CD8-positive, alpha-beta memory T cell (primary cell): ENCODE data around the gene MARCHF10. TPM values are rescaled to one million over a fixed set of nuclear protein-coding genes. Genes with fewer than 3 reads are reported as not detected.

Experiments
- CTCF ChIA-PET: fragments of 350-600 bp; sonication (Branson Sonifier 250); formaldehyde crosslinking; loops from one replicate; lab custom pipeline; 2021; ENCODE audit warnings: antibody characterized with exemption; lab: Charles Lee
- POLR2A ChIA-PET: fragments of 350-600 bp; sonication (Branson Sonifier 250); formaldehyde crosslinking; loops from one replicate; lab custom pipeline; 2021; ENCODE audit warnings: antibody characterized with exemption; lab: Charles Lee
- DNase-seq, 5 donors: peaks; one replicate each; pipeline versions ENCODE4 v3.0.0 to v3.0.0-alpha.2; 2020 to 2022; ENCODE audit warnings: mixed read lengths in 1 of 5
- H3K27ac ChIP-seq: one replicate; pipeline ENCODE4 v1.7.0; 2013; ENCODE audit warnings: low read depth, mild to moderate bottlenecking, low read length, moderate library complexity
- H3K27me3 ChIP-seq: 2 replicates; pipeline ENCODE4 v1.7.0; 2013; ENCODE audit warnings: low read length, mild to moderate bottlenecking; ENCODE audit not compliant: insufficient read depth, poor library complexity, severe bottlenecking
- H3K36me3 ChIP-seq: 2 replicates; pipeline ENCODE4 v1.7.0; 2013; ENCODE audit warnings: mild to moderate bottlenecking, low read length, moderate library complexity; ENCODE audit not compliant: insufficient read depth
- H3K4me1 ChIP-seq: 2 replicates; pipeline ENCODE4 v1.7.0; 2013; ENCODE audit warnings: mild to moderate bottlenecking, low read length, moderate library complexity; ENCODE audit not compliant: insufficient read depth
- H3K4me3 ChIP-seq: 2 replicates; pipeline ENCODE4 v1.7.0; 2013; ENCODE audit warnings: mild to moderate bottlenecking, low read length
- H3K9me3 ChIP-seq: 2 replicates; pipeline ENCODE4 v1.7.0; 2013; ENCODE audit warnings: mild to moderate bottlenecking, low read length
- H3K27ac Mint-ChIP-seq, 8 donors: one replicate each; pipeline ENCODE4 v1.8.0; 2020 to 2021; ENCODE audit warnings: mixed read lengths in 8 of 8, mild to moderate bottlenecking in 6 of 8, inconsistent platforms in 3 of 8, moderate library complexity in 3 of 8
- H3K27me3 Mint-ChIP-seq, 2 donors: one replicate each; pipeline ENCODE4 v1.8.0; 2020 to 2021; ENCODE audit warnings: mixed read lengths in 2 of 2, mild to moderate bottlenecking in 1 of 2, moderate library complexity in 1 of 2
- H3K36me3 Mint-ChIP-seq, 3 donors: one replicate each; pipeline ENCODE4 v1.8.0; 2020 to 2021; ENCODE audit warnings: mixed read lengths in 3 of 3, inconsistent platforms in 1 of 3, mild to moderate bottlenecking in 1 of 3
- H3K4me1 Mint-ChIP-seq, 3 donors: one replicate each; pipeline ENCODE4 v1.8.0; 2020 to 2021; ENCODE audit warnings: mixed read lengths in 3 of 3, inconsistent platforms in 1 of 3, mild to moderate bottlenecking in 1 of 3
- H3K4me3 Mint-ChIP-seq, 7 donors: one replicate each; pipeline ENCODE4 v1.8.0; 2020 to 2021; ENCODE audit warnings: mixed read lengths in 7 of 7, mild to moderate bottlenecking in 6 of 7, moderate library complexity in 4 of 7, inconsistent platforms in 2 of 7
- H3K9me3 Mint-ChIP-seq, 5 donors: one replicate each; pipeline ENCODE4 v1.8.0; 2020 to 2022; ENCODE audit warnings: mixed read lengths in 5 of 5, mild to moderate bottlenecking in 3 of 5, moderate library complexity in 2 of 5, inconsistent platforms in 1 of 5
- polyA plus RNA-seq: library from polyadenylated mRNA; unstranded; fragments of 300-500 nt; fragmentation: Illumina TruSeq; gene quantifications from one replicate; pipeline ENCODE4 v1.2.3, GENCODE V29; 2021
- total RNA-seq, 2 experiments: library from RNA; stranded (reverse); gene quantifications; one replicate each; pipeline ENCODE4 v1.2.3, GENCODE V29; 2021

MARCHF10 gene
- total and polyA plus RNA-seq, 3 experiments from 2014 or later, result 0.86 TPM; not detected in 2

- no peak overlapping the region for H3K4me3 ChIP-seq
- H3K4me1 Mint-ChIP-seq, result no peaks in the 10 kb centered on the region
- no peaks in the 10 kb centered on the region for H3K36me3 ChIP-seq
- no peak for DNase-seq
- H3K27ac Mint-ChIP-seq, result no peak overlapping the region
- H3K36me3 Mint-ChIP-seq, result no peaks in the 10 kb centered on the region
- POLR2A ChIA-PET, result no interaction called here
- no peaks in the 10 kb centered on the region for H3K4me1 ChIP-seq
- CTCF ChIA-PET, result no interaction called here
- peaks cover 1 to 4% of the 10 kb centered on the region in 2 donors for H3K27me3 Mint-ChIP-seq
- H3K27me3 ChIP-seq, result no peaks in the 10 kb centered on the region
- no peak overlapping the region for H3K27ac ChIP-seq
- H3K9me3 ChIP-seq, result no peaks in the 10 kb centered on the region
- H3K4me3 Mint-ChIP-seq, result no peak overlapping the region
- no peaks in the 10 kb centered on the region for H3K9me3 Mint-ChIP-seq
Observed at GRCh38 chr17:62750631-62751051, 57.5 kb downstream of the MARCHF10 start.

GRCh38 chr17:62749926-62750325 lies 58.2 kb downstream of the MARCHF10 start:
- H3K4me3 ChIP-seq, result no peak overlapping the region
- Mint-ChIP-seq H3K4me3 (no peak overlapping the region), H3K9me3 (no peaks in the 10 kb centered on the region), H3K27ac (no peak overlapping the region), H3K4me1 (no peaks in the 10 kb centered on the region), H3K27me3 (peaks cover 1 to 4% of the 10 kb centered on the region in 2 donors), H3K36me3 (no peaks in the 10 kb centered on the region)
- no peaks in the 10 kb centered on the region for H3K4me1 ChIP-seq
- H3K36me3 ChIP-seq, result no peaks in the 10 kb centered on the region
- POLR2A ChIA-PET, result no interaction called here
- H3K9me3 ChIP-seq, result no peaks in the 10 kb centered on the region
- no peak for DNase-seq
- CTCF ChIA-PET, result no interaction called here
- H3K27ac ChIP-seq, result no peak overlapping the region
- H3K27me3 ChIP-seq, result peaks cover 3% of the 10 kb centered on the region

- no peak overlapping the region for H3K4me3 Mint-ChIP-seq
- H3K9me3 ChIP-seq, result no peaks in the 10 kb centered on the region
- H3K4me3 ChIP-seq, result no peak overlapping the region
- no peak overlapping the region for H3K27ac Mint-ChIP-seq
- no peaks in the 10 kb centered on the region for H3K36me3 ChIP-seq
- no peak for DNase-seq
- no peaks in the 10 kb centered on the region for H3K36me3 Mint-ChIP-seq
- ChIA-PET POLR2A (no interaction called here), CTCF (no interaction called here)
- no peaks in the 10 kb centered on the region for H3K9me3 Mint-ChIP-seq
- no peaks in the 10 kb centered on the region for H3K4me1 Mint-ChIP-seq
- H3K27me3 Mint-ChIP-seq, result peaks cover 1 to 12% of the 10 kb centered on the region in 2 donors
- peaks cover 3% of the 10 kb centered on the region for H3K27me3 ChIP-seq
- no peak overlapping the region for H3K27ac ChIP-seq
- no peaks in the 10 kb centered on the region for H3K4me1 ChIP-seq
Observed at GRCh38 chr17:62746941-62747340, 61.2 kb downstream of the MARCHF10 start.

GRCh38 chr17:62745806-62746205 lies 62.3 kb downstream of the MARCHF10 start:
- Mint-ChIP-seq H3K4me1 (no peaks in the 10 kb centered on the region), H3K27ac (no peak overlapping the region), H3K9me3 (no peaks in the 10 kb centered on the region), H3K36me3 (no peaks in the 10 kb centered on the region), H3K27me3 (peaks cover 1 to 12% of the 10 kb centered on the region in 2 donors), H3K4me3 (no peak overlapping the region)
- H3K9me3 ChIP-seq, result no peaks in the 10 kb centered on the region
- H3K27me3 ChIP-seq, result peaks cover 3% of the 10 kb centered on the region
- DNase-seq, result no peak
- no peak overlapping the region for H3K27ac ChIP-seq
- ChIA-PET CTCF (no interaction called here), POLR2A (no interaction called here)
- no peaks in the 10 kb centered on the region for H3K4me1 ChIP-seq
- no peaks in the 10 kb centered on the region for H3K36me3 ChIP-seq
- no peak overlapping the region for H3K4me3 ChIP-seq

- Mint-ChIP-seq H3K27me3 (peaks cover 1 to 12% of the 10 kb centered on the region in 2 donors), H3K4me3 (no peak overlapping the region), H3K27ac (no peak overlapping the region), H3K9me3 (no peaks in the 10 kb centered on the region), H3K4me1 (no peaks in the 10 kb centered on the region), H3K36me3 (no peaks in the 10 kb centered on the region)
- H3K4me3 ChIP-seq, result no peak overlapping the region
- no peaks in the 10 kb centered on the region for H3K36me3 ChIP-seq
- no peaks in the 10 kb centered on the region for H3K4me1 ChIP-seq
- H3K27me3 ChIP-seq, result peaks cover 3% of the 10 kb centered on the region
- CTCF ChIA-PET, result interaction anchor here (0.6 kb wide), 1 partner anchor 44 kb away, joined by 3 read pairs; no protein-coding TSS in a partner anchor
- no peak overlapping the region for H3K27ac ChIP-seq
- no peak for DNase-seq
- H3K9me3 ChIP-seq, result no peaks in the 10 kb centered on the region
- POLR2A ChIA-PET, result no interaction called here
Observed at GRCh38 chr17:62744259-62744658, 63.9 kb downstream of the MARCHF10 start.

GRCh38 chr17:62741290-62741689 lies 66.8 kb downstream of the MARCHF10 start:
- Histone ChIP-seq H3K27ac (no peak overlapping the region), H3K4me1 (no peaks in the 10 kb centered on the region), H3K36me3 (no peaks in the 10 kb centered on the region), H3K9me3 (no peaks in the 10 kb centered on the region), H3K27me3 (peaks cover 3% of the 10 kb centered on the region), H3K4me3 (no peak overlapping the region)
- no peak for DNase-seq
- Mint-ChIP-seq H3K27ac (no peak overlapping the region), H3K27me3 (peaks cover 0 to 11% of the 10 kb centered on the region in 2 donors), H3K4me3 (no peak overlapping the region), H3K36me3 (no peaks in the 10 kb centered on the region), H3K4me1 (no peaks in the 10 kb centered on the region), H3K9me3 (no peaks in the 10 kb centered on the region)
- POLR2A ChIA-PET, result no interaction called here
- CTCF ChIA-PET, result no interaction called here

- Mint-ChIP-seq H3K4me1 (no peaks in the 10 kb centered on the region), H3K27me3 (peaks cover 0 to 8% of the 10 kb centered on the region in 2 donors), H3K9me3 (no peaks in the 10 kb centered on the region), H3K4me3 (no peak overlapping the region), H3K27ac (no peak overlapping the region), H3K36me3 (no peaks in the 10 kb centered on the region)
- POLR2A ChIA-PET, result no interaction called here
- H3K4me3 ChIP-seq, result no peak overlapping the region
- no peaks in the 10 kb centered on the region for H3K4me1 ChIP-seq
- H3K36me3 ChIP-seq, result no peaks in the 10 kb centered on the region
- CTCF ChIA-PET, result no interaction called here
- H3K9me3 ChIP-seq, result no peaks in the 10 kb centered on the region
- DNase-seq, result no peak
- no peaks in the 10 kb centered on the region for H3K27me3 ChIP-seq
- no peak overlapping the region for H3K27ac ChIP-seq
Observed at GRCh38 chr17:62739645-62740388, 68.3 kb downstream of the MARCHF10 start.

GRCh38 chr17:62738281-62738680 lies 69.8 kb downstream of the MARCHF10 start:
- Mint-ChIP-seq H3K4me3 (no peak overlapping the region), H3K9me3 (no peaks in the 10 kb centered on the region), H3K36me3 (no peaks in the 10 kb centered on the region), H3K27me3 (no peaks in the 10 kb centered on the region), H3K4me1 (no peaks in the 10 kb centered on the region), H3K27ac (peak overlapping the region in 1 of 8 donors; percentile 68)
- no peaks in the 10 kb centered on the region for H3K36me3 ChIP-seq
- POLR2A ChIA-PET, result no interaction called here
- no peak overlapping the region for H3K27ac ChIP-seq
- H3K27me3 ChIP-seq, result no peaks in the 10 kb centered on the region
- no peak overlapping the region for H3K4me3 ChIP-seq
- H3K4me1 ChIP-seq, result no peaks in the 10 kb centered on the region
- no peak for DNase-seq
- CTCF ChIA-PET, result no interaction called here
- no peaks in the 10 kb centered on the region for H3K9me3 ChIP-seq
